Activated T-cell treated with anti-CD3 and anti-CD28 coated beads for 48 hours (primary cell): Measurements from ENCODE around the gene LMNTD2.
A peak's percentile ranks its signal among the peaks of the same experiment; 100 is the strongest.

Source experiments
- DNase-seq: peaks from one replicate; pipeline ENCODE4 v3.0.0-alpha.2; 2020; ENCODE audit warnings: low read depth

LMNTD2 gene

DNA sequence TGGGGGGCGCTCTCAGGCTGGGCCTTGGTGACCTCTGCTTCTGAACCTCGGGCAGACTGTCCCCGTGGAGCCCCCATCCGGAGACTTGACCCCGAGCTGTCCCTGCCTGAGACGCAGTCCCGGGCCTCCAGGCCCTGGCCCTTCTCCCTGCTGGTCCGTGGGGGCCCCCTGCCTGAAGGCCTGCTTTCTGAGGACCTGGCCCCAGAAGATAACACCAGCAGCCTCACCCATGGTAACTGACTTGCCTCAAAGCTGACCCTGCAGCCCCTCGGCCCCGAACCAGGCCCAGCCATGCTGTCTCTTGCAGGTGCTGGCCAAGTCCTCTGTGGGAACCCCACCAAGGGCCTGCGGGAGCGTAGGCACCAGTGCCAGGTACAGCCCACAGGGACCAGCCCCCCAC is 8.9 kb downstream of the LMNTD2 start:
- no peak for DNase-seq

DNA sequence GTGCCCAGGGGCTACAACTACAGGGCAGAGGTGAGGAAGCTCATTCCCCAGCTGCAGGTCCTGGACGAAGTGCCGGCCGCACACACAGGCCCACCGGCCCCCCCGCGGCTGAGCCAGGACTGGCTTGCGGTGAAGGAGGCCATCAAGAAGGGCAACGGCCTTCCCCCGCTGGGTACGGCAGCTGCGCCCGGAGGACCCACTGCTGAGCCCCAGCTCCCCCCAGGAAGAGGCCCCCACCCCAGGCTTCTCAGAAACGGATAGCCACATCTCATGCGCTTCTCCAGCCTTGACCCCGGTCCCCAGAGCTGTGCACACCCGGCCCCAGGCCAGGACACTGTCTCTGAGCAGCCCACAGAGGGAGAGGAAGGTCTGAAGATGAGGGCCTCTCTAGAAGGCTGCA is 9.4 kb downstream of the LMNTD2 start:
- no peak for DNase-seq

DNA sequence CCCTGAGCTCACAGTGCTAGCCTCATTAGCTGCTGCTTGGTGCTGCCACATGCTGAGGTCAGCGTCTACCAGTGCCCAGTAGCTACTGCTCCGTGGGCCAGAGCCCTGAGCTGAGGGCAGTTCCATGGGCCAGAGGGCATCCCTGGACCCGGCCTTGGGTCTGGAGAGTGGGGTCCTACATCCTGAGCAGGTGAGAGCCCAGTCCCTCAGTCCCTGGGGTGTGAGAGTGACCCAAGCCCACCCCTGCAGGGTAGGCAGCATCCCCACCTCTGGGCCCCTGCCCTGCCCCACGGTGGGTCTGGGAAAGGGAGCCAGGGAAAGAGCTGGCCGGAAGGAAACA is 9.8 kb downstream of the LMNTD2 start:
- DNase-seq, result no peak

DNA sequence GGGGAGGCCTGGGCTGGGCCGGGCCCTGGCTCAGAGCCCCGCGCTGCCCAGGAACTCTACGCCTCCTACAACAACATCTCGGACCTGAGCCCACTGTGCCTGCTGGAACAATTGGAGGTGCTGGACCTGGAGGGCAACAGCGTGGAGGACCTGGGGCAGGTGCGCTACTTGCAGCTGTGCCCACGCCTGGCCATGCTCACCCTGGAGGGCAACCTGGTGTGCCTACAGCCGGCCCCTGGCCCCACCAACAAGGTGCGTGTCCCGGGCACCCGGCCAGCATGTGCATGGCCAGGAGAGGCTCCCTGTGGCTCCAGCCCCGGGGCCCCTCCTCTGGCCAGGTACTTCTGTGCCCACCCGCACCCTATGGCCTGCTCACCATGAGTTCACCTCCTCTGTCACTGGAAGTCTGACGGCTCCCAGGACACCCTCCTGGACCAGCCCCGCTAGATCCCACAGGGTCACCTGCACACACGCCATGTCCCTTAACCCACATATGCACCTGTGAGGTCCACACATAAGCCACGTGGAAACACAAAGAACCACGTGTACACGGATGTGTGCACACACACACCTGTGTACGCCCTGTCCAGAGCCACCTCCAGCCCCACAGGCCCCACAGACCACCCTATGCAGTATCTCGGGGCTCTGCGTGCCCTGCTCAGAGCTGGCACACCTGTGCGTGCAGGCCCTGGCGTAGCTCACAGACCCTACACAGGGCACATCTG is 10.4 kb downstream of the LMNTD2 start:
- DNase-seq, result no peak

DNA sequence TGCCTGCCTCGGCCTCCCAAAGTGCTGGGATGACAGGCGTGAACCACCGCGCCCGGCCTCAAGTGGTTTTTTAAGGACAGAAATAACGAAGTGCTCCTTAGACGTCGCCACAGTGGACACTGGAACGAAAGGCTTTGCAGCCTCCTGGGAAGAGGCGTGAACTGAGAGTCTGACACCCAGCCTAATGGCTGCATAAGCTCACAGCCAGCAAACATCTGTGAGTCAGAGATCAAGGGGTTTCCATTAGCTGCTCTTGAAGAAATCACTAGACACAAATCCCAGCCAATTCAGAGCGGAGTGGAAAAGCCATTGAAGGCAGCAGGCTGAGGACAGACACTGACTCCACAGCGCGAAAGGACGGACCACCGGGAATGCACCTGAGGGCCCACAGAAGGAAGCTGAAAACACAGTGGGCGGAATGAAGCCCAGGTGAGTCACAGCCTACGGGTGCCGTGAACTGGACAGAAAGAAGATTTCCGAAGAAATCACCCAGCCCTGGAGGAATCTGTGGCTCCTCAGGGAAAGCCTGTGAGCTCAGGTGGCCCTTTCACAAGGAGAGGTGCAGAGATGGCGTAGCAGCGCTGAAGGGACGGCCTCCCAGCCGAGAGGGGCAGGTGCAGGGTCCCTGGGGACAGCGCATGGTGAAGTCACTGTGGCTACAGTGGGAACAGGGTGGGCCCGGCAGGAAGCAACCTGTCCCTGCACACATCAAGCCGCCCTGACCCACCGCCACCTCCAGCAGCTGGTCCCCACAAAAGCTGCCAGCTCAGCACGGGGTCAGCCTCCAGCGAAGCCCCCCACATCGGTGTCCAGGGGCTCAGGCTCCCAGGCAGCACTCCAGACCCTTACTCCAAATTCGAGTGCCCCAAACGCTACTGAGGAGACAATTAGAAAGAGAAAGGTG is 11.6 kb downstream of the LMNTD2 start:
- DNase-seq, result no peak

DNA sequence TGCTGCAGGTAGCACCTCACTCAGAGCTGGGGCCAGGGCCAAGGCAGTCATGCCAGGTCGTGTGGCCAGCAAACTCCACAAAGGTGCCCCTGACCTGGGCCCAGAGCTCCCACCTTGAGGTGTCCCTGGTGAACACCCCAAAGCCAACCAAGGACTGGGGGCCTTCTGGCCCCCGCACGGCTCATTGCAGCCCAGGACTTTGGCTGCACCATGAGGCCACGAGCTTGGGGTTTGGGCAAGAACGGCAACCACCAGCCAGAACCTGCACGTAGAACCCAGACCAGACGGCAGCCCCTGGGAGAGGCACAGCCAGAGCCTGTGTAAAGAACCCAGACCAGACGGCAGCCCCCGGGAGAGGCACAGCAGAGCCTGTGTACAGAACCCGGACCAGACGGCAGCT is 15.4 kb downstream of the LMNTD2 start:
- no peak for DNase-seq

DNA sequence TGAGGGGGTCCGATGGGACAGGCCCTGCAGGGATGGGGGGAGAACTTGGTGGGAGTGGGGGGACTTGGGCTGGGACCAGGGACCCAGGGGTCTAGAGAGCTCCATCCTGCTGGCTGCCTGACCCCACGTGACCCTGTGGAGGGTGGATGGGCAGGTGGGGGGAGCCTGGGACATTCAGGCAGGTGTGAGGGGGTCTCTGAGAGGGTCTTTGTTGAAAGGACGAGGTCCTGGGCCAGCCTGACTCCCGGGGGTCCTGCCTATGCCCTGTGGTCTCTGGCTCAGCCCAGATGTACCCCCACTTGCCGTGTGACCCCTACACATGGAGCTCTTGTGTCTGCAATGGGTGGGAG is 15.7 kb downstream of the LMNTD2 start:
- no peak for DNase-seq

DNA sequence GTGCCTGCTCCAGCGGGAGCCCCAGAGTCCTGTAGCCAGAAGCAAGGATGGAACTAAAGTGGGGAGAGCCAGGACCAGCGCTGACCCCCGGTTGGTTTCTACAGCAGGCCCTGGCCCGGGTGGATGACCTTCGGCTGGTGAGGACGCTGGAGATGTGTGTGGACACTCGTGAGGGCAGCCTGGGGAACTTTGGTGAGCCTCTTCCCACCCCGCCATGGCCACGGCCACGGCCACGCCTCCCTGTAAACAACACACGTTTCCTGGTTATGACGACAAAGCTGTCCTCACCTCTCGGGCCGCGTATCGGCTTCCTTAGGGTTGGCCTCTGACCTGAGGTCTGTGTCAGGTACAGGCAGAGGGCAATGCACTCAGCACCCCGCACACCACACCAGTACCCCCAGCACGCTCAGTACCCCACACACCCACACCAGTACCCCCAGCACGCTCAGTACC is 19.1 kb downstream of the LMNTD2 start:
- no peak for DNase-seq

DNA sequence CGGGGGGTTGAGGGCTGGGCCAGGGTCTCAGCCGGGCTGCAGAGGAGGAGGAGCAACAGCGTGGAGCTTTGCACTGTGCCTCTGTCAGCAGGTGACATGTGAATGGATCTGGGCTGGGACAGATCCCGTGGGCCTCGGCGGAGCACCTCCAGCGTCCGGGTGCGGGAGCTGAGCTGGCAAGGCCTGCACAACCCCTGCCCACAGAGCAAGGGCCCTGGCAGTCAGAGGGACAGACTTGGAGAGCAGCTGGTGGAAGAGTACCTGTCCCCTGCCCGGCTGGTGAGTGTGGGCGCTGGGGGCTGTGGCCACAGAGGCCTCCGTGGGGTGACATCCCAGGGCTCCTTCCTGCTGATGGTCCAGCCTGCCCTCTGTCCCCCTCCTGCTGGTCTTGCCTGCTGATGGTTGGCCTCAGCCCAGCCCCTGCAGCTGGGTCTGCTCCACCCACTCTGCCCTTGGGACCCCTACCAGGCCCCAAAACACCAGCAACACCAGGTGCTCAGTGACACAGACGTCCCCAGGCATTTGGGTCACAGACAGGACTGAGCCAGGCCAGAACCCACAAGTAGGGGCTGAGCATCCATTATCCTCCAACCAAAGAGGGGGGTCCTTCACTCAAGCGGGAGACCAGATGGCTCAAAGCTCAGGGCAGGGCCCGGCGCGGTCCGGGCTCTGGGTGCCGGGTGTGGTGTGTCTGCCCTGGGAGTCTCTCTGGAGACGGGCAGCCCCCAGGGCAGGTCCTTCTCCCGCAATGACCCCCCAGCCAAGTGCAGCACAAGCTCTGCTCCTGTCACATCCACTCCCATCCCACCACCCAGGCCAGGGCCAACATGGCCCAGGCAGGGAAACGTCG is 19.7 kb downstream of the LMNTD2 start:
- no peak for DNase-seq

DNA sequence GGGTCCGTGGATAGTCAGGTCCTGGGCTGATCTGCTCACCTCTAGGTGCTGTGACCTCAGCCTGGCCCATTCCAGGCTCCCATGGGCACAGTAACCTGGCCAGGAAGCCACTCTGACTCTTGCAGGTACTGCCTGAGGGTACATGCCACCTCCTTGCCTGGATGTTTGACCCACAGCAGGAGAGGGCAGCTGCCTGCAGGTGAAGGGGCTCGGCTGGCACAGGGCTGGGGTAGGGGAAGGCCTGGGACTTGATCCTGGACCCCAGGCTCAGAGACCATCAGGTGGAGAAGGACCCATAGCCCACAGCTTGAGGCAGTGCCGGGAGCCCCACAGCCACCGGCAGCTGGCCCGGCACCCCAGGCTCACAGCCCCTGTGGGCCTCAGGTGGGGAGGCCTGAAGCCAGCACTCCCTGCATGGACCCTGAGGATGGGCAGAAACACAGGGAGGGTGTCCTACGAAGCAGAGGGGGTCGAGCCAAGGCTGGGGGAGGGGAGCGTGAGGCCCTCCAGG is 20.5 kb downstream of the LMNTD2 start:
- no peak for DNase-seq

DNA sequence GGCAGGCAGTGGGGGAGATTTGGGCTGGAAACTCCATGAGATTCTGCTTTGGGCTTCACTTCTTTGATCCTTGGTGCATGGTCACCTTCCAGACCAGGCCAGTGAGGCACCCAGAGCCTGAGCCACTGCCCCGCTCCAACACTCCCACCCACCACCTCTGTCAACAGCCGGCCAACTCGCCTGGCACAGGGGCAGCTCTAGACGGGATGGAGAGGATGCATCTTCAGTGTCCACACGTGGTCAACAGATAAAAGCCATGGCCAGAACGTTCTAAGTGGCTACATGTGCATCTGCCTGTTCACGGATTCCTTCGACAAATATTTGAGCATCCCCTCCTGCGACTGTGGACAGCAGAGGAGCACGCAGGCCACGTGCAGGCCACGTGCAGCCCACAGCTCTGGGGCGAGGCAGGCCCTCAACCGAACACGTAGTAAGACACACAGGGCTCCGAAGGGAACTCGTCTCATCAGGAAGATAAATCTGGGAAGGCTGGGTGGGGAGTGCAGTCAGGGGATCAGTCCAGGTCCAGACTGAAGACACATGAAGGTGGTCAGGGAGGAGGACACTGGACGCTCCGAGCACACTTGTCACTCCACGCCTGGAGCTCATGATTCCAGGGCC is 22.0 kb downstream of the LMNTD2 start:
- DNase-seq, result no peak

DNA sequence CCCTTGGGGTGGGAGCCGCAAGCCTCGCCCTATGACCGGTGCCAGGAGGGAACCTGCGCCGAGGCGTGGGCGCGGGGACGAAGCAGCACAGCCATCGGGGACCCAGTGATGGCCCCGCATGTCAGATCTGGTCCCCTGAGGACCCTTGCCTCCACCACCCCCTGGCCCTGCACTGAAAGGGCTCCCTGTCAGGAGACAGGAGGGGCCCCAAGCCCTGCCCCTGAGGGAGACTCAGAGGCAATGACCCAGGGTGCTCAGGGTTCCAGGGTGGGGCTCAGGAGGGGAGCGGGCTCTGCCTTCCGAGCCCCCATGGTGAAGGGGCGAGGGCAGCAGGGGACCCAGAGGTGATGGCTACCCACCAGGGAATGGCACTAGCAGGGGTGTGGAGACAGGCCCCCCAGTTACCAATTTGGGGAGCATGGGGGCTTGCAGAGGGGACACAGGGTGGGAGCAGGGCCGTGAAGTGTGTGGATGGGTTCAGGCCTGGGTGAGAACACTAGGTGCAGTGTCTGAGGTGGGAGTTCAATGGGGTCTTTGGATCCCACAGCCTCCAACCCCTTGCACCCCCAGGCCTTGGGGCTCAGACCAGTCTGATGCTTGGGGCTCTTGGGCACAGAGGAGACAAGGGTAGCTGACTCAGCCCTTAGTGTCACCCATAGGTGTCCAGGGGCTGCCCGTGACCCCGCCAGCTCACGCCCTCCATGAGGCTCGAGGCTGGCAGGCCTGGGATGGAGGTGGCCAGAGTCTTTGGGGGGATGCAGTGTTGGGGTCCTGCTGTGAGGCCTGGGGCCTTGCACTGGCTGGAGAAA is 22.7 kb downstream of the LMNTD2 start:
- no peak for DNase-seq

DNA sequence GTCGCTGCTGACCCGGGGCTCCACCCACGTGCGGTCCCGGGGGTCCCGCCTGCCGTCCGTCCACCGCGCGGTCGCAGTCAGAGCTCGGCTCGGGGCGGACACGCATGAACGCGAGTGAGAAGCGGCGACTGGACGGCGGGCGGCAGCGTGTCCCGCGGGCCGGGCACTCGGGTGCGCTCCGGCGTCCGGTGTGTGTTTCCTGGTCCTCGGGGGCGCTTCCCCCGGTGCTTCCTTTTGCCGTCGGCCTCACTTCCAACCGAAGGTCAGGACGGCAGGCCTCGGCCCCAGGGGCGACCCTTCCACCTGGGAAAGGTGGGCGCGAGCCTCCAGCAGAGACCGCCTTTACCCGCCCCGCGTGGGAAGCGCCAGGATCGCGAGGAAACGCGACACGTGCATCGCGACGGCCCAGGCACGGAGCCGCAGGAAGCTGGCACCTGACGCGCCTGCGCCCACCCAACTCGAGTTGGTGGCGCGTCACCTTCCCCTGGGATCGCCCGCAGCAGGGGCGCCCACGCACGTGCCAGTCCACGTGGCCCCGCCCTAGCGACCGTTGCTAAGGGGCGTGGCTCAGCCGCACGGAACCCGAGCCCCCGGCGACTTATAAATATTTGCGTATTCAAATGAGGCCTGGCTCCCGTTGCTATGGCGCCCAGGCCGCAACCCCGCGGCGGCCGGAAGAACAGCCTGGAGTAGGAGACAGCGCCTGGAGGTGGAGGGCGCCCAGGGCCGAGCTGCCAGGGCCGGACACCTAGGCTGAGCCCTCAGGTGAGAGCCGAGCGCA is 23.5 kb downstream of the LMNTD2 start, which contains the start of gene LRRC56:
Gene LRRC56 (plus strand): TSS at position 687 of the 781 bp plus-strand sequence. CDS start 3,158 bp downstream, outside the sequence.
- DNase-seq, result peak; percentile 93

DNA sequence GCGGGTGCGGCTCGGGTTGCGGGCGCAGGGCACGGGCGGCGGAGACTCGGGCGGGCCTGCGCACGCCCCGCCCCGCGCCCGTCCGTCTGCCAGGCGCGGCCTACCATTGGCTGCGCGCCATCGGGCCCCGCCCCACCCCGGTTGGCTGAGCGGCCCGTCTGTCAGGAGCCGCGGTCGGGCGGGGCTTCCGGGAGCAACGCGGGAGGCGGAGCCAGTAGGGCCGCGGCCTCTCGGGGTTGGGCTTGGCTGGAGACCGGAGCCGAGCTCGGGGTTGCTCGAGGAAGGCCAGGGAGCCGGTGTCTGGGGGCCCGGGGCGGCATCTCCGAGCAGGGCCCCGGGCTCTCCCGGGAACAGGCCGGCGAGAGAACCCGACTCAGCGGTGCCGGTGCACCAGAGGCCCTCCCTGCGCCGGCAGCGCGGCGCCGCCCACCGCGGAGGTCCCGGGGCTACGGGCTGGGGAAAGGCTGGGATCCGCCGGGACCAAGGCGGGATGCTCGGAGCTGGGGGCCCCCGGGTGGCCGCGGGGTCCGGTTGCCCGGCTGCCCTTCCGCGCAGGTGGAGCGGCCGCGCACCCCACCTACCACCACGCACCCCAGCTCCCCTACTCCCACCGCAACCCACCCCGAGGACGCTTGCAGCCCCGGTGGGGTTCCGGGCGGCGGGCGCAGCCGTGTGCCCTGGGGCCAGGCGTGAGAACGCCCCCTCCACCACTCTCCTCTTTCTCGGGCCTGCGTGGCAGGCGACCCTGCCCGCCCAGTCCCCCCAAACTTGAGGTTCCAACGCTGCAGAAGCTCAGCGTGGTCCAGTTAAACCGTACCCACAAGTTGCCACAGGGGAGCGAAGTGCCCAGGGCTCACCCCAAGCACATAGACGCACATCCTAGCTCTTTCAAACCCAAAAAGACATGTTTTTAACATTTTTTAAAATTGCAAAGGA is 24.8 kb downstream of the LMNTD2 start, which contains the start of gene HRAS:
Gene HRAS (minus strand): TSS at position 58 of the 936 bp plus-strand sequence.
- peak; percentile 98 for DNase-seq

DNA sequence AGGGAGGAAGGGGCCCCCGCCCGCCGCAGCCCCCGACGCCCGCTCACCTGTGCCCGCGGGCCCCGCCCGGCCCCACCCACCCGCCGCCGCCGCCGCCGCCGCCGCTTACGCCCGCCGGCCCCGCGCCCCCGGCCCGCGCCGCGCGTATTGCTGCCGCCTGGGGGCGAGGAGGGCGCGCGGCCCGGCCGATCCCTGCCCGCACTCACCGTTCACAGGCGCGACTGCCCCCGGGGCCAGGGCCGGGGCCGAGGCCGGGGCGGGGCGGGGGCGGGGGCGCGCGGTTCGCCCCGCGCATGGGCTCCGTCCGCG is 25.4 kb downstream of the LMNTD2 start:
- no peak for DNase-seq

DNA sequence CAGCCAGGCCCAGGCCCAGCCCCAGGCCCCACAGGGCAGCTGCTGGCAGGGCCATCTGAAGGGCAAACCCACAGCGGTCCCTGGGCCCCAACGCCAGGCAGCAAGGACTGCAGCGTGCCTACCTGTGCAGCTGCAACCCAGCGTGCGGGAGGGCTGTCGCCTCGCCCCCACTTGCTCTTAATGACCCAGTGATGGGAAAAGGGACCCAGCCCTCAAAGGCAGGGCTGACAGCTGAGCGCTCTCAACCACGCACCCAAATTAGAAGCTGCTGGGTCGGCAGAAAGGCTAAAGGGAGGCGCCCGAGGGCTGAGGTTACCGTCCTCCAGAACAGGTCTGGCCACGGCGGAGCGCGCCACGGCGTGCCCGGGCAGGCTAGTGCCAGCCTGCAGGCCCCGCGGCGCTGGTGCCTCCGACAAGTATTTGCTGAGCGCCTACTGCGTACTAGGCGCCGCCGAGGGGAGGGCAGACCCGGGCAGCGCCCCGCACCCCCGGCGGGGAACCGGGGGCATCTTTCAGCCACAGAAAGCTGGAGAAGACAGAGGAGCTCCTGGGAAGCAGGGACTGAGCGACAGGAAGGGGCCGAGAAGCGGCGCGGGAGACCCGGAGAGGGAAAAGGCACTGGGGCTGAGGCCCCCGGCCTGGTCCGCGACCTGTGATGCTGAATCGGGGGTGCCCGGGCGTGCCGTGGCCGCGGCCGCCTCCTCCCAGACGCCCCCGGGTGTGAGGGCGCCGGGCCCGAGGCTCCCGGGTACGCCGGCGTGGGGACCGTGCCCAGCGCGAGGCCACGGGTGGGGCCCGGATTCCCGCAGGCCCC is 25.9 kb downstream of the LMNTD2 start:
- no peak for DNase-seq

DNA sequence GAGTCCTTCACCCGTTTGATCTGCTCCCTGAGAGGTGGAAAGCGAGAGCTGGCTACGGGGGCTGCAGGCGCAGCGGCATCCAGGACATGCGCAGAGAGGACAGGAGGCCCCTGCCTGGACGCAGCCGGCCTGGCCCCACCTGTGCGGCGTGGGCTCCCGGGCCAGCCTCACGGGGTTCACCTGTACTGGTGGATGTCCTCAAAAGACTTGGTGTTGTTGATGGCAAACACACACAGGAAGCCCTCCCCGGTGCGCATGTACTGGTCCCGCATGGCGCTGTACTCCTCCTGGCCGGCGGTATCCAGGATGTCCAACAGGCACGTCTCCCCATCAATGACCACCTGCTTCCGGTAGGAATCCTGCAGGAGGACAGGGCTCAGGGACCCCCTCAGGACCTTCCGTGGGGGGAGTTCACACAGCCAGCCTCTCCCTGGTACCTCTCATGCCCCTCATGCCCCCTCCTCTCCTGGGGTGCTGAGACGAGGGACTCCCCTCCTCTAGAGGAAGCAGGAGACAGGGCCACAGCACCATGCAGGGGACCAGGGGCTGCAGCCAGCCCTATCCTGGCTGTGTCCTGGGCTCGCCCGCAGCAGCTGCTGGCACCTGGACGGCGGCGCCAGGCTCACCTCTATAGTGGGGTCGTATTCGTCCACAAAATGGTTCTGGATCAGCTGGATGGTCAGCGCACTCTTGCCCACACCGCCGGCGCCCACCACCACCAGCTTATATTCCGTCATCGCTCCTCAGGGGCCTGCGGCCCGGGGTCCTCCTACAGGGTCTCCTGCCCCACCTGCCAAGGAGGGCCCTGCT is 26.7 kb downstream of the LMNTD2 start:
- DNase-seq, result no peak
